ENCODE measurements around the gene TEX26.

GRCh38 chr13:30959678-30960077 lies 27.2 kb downstream of the TEX26 start:
- TF ChIP-seq, protein P1, sequence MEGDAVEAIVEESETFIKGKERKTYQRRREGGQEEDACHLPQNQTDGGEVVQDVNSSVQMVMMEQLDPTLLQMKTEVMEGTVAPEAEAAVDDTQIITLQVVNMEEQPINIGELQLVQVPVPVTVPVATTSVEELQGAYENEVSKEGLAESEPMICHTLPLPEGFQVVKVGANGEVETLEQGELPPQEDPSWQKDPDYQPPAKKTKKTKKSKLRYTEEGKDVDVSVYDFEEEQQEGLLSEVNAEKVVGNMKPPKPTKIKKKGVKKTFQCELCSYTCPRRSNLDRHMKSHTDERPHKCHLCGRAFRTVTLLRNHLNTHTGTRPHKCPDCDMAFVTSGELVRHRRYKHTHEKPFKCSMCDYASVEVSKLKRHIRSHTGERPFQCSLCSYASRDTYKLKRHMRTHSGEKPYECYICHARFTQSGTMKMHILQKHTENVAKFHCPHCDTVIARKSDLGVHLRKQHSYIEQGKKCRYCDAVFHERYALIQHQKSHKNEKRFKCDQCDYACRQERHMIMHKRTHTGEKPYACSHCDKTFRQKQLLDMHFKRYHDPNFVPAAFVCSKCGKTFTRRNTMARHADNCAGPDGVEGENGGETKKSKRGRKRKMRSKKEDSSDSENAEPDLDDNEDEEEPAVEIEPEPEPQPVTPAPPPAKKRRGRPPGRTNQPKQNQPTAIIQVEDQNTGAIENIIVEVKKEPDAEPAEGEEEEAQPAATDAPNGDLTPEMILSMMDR (IDR thresholded peaks at IDR 0.05) = no peak
- TF ChIP-seq POLR2A (IDR thresholded peaks at IDR 0.05) = no peak

Data from adrenal gland (tissue), 5 donors.